GM12878 (cell line): ENCODE measurements around the gene CDK2.

Experiments used
- GABPA ChIP-seq: IDR thresholded peaks from 2 replicates; pipeline ENCODE4 v1.6.1; 2014; ENCODE audit warnings: antibody characterized with exemption, low read depth, mild to moderate bottlenecking, inconsistent platforms
- NFIC ChIP-seq: IDR thresholded peaks from 2 replicates; pipeline ENCODE4 v1.6.1; 2012; ENCODE audit warnings: low read depth, mild to moderate bottlenecking, inconsistent platforms, low read length, moderate library complexity
- NR2C2 ChIP-seq: IDR thresholded peaks from 2 replicates; pipeline ENCODE4 v1.6.1; 2011; ENCODE audit warnings: borderline replicate concordance, low read depth; ENCODE audit not compliant: control insufficient read depth, insufficient read length
- POLR2AphosphoS2 ChIP-seq: IDR thresholded peaks from 2 replicates; pipeline ENCODE4 v1.6.1; 2011; ENCODE audit warnings: low read depth, mild to moderate bottlenecking, low read length, improper control_type of control experiment, moderate library complexity
- RAD21 ChIP-seq: IDR thresholded peaks from 2 replicates; pipeline ENCODE4 v1.6.1; 2011; ENCODE audit warnings: mild to moderate bottlenecking, low read depth, low read length, moderate library complexity; ENCODE audit not compliant: insufficient read depth
- YY1 ChIP-seq: IDR thresholded peaks from 2 replicates; pipeline ENCODE4 v1.6.1; 2011; ENCODE audit warnings: low read depth, mild to moderate bottlenecking, low read length
- ZNF274 ChIP-seq: IDR thresholded peaks from one replicate; pipeline ENCODE4 v1.8.0; 2011; ENCODE audit not compliant: insufficient read length, insufficient read depth
- TF ChIP-seq, protein P1 (sequence below): IDR thresholded peaks from 2 replicates; pipeline ENCODE4 v1.6.1; 2012; ENCODE audit warnings: low read depth, low read length, improper control_type of control experiment
- TF ChIP-seq, protein P2 (sequence below): IDR thresholded peaks from 2 replicates; pipeline ENCODE4 v1.6.1; 2011; ENCODE audit warnings: low read depth, low read length, improper control_type of control experiment, borderline replicate concordance

DNA sequence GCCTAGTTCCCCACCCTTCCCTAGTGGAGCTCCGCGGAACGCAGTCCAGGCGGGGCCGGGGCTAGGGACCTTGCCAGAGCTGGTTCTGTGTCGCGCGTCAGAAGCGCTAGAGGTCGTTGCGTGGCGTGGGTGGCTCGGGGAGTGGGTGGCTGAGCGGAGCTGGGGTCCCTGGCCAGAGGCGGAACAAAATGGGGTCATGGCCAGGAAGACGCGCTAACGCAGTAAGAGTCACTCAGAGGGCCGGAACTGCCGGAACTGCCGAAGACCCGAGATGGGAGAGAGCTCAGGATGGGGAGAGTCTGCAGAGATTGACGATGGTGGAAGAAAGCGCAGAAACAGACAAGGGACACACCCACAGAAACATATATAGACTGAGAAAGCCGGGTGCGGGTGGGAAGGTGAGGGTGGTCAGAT is 30.9 kb upstream of the CDK2 start:
- TF ChIP-seq, protein P1, sequence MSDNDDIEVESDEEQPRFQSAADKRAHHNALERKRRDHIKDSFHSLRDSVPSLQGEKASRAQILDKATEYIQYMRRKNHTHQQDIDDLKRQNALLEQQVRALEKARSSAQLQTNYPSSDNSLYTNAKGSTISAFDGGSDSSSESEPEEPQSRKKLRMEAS, result no peak
- TF ChIP-seq ZNF274 (no peak), NFIC (no peak), YY1 (no peak), GABPA (no peak), POLR2AphosphoS2 (no peak), RAD21 (no peak), NR2C2 (no peak)
- TF ChIP-seq, protein P2, sequence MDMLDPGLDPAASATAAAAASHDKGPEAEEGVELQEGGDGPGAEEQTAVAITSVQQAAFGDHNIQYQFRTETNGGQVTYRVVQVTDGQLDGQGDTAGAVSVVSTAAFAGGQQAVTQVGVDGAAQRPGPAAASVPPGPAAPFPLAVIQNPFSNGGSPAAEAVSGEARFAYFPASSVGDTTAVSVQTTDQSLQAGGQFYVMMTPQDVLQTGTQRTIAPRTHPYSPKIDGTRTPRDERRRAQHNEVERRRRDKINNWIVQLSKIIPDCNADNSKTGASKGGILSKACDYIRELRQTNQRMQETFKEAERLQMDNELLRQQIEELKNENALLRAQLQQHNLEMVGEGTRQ, result no peak
